BLaER1 treated with 17β-estradiol and CSF1 and Interleukin-3, amounts not matched to agents 10 nM and 100 nM (cell line): ENCODE measurements around the gene ARAP1.
A peak's percentile ranks its signal among the peaks of the same experiment; 100 is the strongest.
"Not testable (repeated sequence)": the region's sequence is repeated elsewhere in the genome, so short reads cannot be mapped to it uniquely, and the experiment has no call there.

ENCODE experiments used
- H3K27ac ChIP-seq, 11 experiments: shearing (Covaris generic); formaldehyde crosslinking; 2 replicates each; pipeline ENCODE4 v1.8.1; 2022
- H3K27me3 ChIP-seq, 11 experiments: shearing (Covaris generic); formaldehyde crosslinking; 2 replicates each; pipeline ENCODE4 v1.8.1; 2022
- H3K36me3 ChIP-seq, 11 experiments: shearing (Covaris generic); formaldehyde crosslinking; 2 replicates each; pipeline ENCODE4 v1.8.1; 2022
- H3K4me1 ChIP-seq, 10 experiments: shearing (Covaris generic); formaldehyde crosslinking; 2 replicates each; pipeline ENCODE4 v1.8.1; 2022
- H3K4me2 ChIP-seq, 11 experiments: shearing (Covaris generic); formaldehyde crosslinking; 2 replicates each; pipeline ENCODE4 v1.8.1; 2022
- H3K4me3 ChIP-seq, 10 experiments: shearing (Covaris generic); formaldehyde crosslinking; 2 replicates each; pipeline ENCODE4 v1.8.1; 2022
- H3K9ac ChIP-seq, 11 experiments: shearing (Covaris generic); formaldehyde crosslinking; 2 replicates each; pipeline ENCODE4 v1.8.1; 2022
- H3K9me3 ChIP-seq, 11 experiments: shearing (Covaris generic); formaldehyde crosslinking; replicated peaks in 1 of 11; 2 replicates each; pipeline ENCODE4 v1.8.1; 2022
- H4K20me1 ChIP-seq, 11 experiments: shearing (Covaris generic); formaldehyde crosslinking; 2 replicates each; pipeline ENCODE4 v1.8.1; 2022
- Cebpa-rat ChIP-seq, 11 experiments: shearing (Covaris generic); IDR thresholded peaks; 2 replicates each; pipeline ENCODE4 v1.8.1; 2022

ARAP1 gene

GRCh38 chr11:72752088-72752914 lies at the start of gene ARAP1:
ARAP1 (minus strand) TSS chr11:72752408; CDS start chr11:72727128, 25,280 bp downstream.
- Histone ChIP-seq H3K4me2 (peak within 1 kb of the TSS; percentile 92 to 100 (median 98)), H3K9me3 (no peaks in the 10 kb centered on the region), H3K4me1 (peaks cover 39 to 76% (median 60%) of the 10 kb centered on the region in 10 experiments), H3K27ac (peak within 1 kb of the TSS; percentile 61 to 92 (median 86); a peak in 21 of 22 replicates), H3K9ac (peak within 1 kb of the TSS; percentile 80 to 90 (median 87)), H3K27me3 (no peaks in the 10 kb centered on the region), H3K4me3 (peak within 1 kb of the TSS; percentile 63 to 99 (median 88)), H3K36me3 (peaks cover 0 to 18% (median 7%) of the 10 kb centered on the region in 11 experiments; a peak in 10 of 22 replicates), H4K20me1 (peaks cover 4 to 56% (median 31%) of the 10 kb centered on the region in 11 experiments; a peak in 20 of 22 replicates)
- peak in 1 of 11 experiments; percentile 39; a peak in 1 of 22 replicates for TF ChIP-seq Cebpa-rat (IDR thresholded peaks at IDR 0.05)

GRCh38 chr11:72799441-72799840 lies 47.2 kb upstream of the ARAP1 start:
- peak overlapping the region in 2 of 11 experiments; percentile 52 to 56; a peak in 2 of 22 replicates for H3K27ac ChIP-seq
- H3K4me2 ChIP-seq = peak overlapping the region in 5 of 11 experiments; percentile 57 to 70 (median 63); a peak in 10 of 22 replicates
- peaks cover 0 to 27% (median 0%) of the 10 kb centered on the region in 11 experiments; a peak in 5 of 22 replicates for H3K36me3 ChIP-seq
- H4K20me1 ChIP-seq = no peaks in the 10 kb centered on the region
- no peak overlapping the region for H3K4me3 ChIP-seq
- no peak overlapping the region for H3K9ac ChIP-seq
- TF ChIP-seq Cebpa-rat (IDR thresholded peaks at IDR 0.05) = no peak
- H3K27me3 ChIP-seq = no peaks in the 10 kb centered on the region
- peaks cover 0 to 1% (median 0%) of the 10 kb centered on the region in 11 experiments; a peak in 1 of 22 replicates for H3K9me3 ChIP-seq
- H3K4me1 ChIP-seq = peaks cover 12 to 69% (median 48%) of the 10 kb centered on the region in 10 experiments

GRCh38 chr11:72798361-72798760 lies 46.2 kb upstream of the ARAP1 start:
- Histone ChIP-seq H3K4me3 (no peak overlapping the region), H3K36me3 (peaks cover 0 to 19% (median 0%) of the 10 kb centered on the region in 11 experiments; a peak in 5 of 22 replicates), H3K27ac (peak overlapping the region in 9 of 11 experiments; percentile 7 to 62 (median 48); a peak in 16 of 22 replicates), H3K4me2 (peak overlapping the region in 9 of 11 experiments; percentile 1 to 70 (median 57); a peak in 17 of 22 replicates), H3K27me3 (no peaks in the 10 kb centered on the region), H3K9me3 (no peaks in the 10 kb centered on the region), H3K4me1 (peaks cover 13 to 64% (median 43%) of the 10 kb centered on the region in 10 experiments), H4K20me1 (no peaks in the 10 kb centered on the region), H3K9ac (peak overlapping the region in 7 of 11 experiments; percentile 3 to 48 (median 13); a peak in 8 of 22 replicates)
- TF ChIP-seq Cebpa-rat (IDR thresholded peaks at IDR 0.05) = no peak

GRCh38 chr11:72793425-72794367 lies 41.5 kb upstream of the ARAP1 start, which contains the start of gene STARD10:
STARD10 (minus strand) TSS chr11:72794047; CDS start chr11:72781181, 12,866 bp downstream.
- peak within 1 kb of the TSS; percentile 59 to 92 (median 87) for H3K27ac ChIP-seq
- no peaks in the 10 kb centered on the region for H3K27me3 ChIP-seq

GRCh38 chr11:72793076-72793424 lies 40.8 kb upstream of the ARAP1 start:
- Histone ChIP-seq H3K4me2 (peak overlapping the region; percentile 64 to 89 (median 73)), H4K20me1 (no peaks in the 10 kb centered on the region), H3K27ac (peak overlapping the region; percentile 56 to 92 (median 87)), H3K9ac (peak overlapping the region; percentile 65 to 90 (median 82); a peak in 21 of 22 replicates), H3K4me3 (peak overlapping the region in 9 of 10 experiments; percentile 5 to 74 (median 64); a peak in 12 of 20 replicates), H3K36me3 (no peaks in the 10 kb centered on the region), H3K4me1 (peaks cover 34 to 76% (median 57%) of the 10 kb centered on the region in 10 experiments), H3K9me3 (no peaks in the 10 kb centered on the region), H3K27me3 (no peaks in the 10 kb centered on the region)
- TF ChIP-seq Cebpa-rat (IDR thresholded peaks at IDR 0.05) = no peak

More at GRCh38 chr11:72793425-72794367, 41.5 kb upstream of the ARAP1 start, which contains the start of gene STARD10:
- Histone ChIP-seq H3K4me3 (peak within 1 kb of the TSS; percentile 56 to 74 (median 64)), H3K9ac (peak within 1 kb of the TSS; percentile 73 to 90 (median 82)), H3K36me3 (no peaks in the 10 kb centered on the region), H3K4me1 (peaks cover 31 to 76% (median 59%) of the 10 kb centered on the region in 10 experiments), H3K9me3 (no peaks in the 10 kb centered on the region), H3K4me2 (peak within 1 kb of the TSS; percentile 66 to 91 (median 73)), H4K20me1 (no peaks in the 10 kb centered on the region)
- TF ChIP-seq Cebpa-rat (IDR thresholded peaks at IDR 0.05) = no peak

- no peaks in the 10 kb centered on the region for H3K36me3 ChIP-seq
- peaks cover 39 to 76% (median 60%) of the 10 kb centered on the region in 10 experiments for H3K4me1 ChIP-seq
- H3K4me2 ChIP-seq = peak overlapping the region; percentile 64 to 89 (median 73)
- peak overlapping the region; percentile 65 to 90 (median 82); a peak in 21 of 22 replicates for H3K9ac ChIP-seq
- H3K9me3 ChIP-seq = no peaks in the 10 kb centered on the region
- TF ChIP-seq Cebpa-rat (IDR thresholded peaks at IDR 0.05) = no peak
- H4K20me1 ChIP-seq = no peaks in the 10 kb centered on the region
- no peaks in the 10 kb centered on the region for H3K27me3 ChIP-seq
- peak overlapping the region in 4 of 10 experiments; percentile 5 to 70 (median 61); a peak in 5 of 20 replicates for H3K4me3 ChIP-seq
- peak overlapping the region; percentile 56 to 92 (median 87) for H3K27ac ChIP-seq
Observed at GRCh38 chr11:72792437-72793021, 40.3 kb upstream of the ARAP1 start.

- not testable (repeated sequence) for H3K9ac ChIP-seq, H3K27me3 ChIP-seq, H3K4me3 ChIP-seq, H3K27ac ChIP-seq, H3K36me3 ChIP-seq, H3K9me3 ChIP-seq, H4K20me1 ChIP-seq
- Histone ChIP-seq H3K4me2 (peak overlapping the region in 3 of 11 experiments; percentile 80 to 88 (median 88); a peak in 2 of 22 replicates), H3K4me1 (peaks cover 52 to 89% (median 73%) of the 10 kb centered on the region in 10 experiments)
Observed at GRCh38 chr11:72791228-72791627, 39.0 kb upstream of the ARAP1 start.
